PC-3 (cell line): ENCODE results near the gene RSPH6A. TPM values are rescaled to one million over a fixed set of nuclear protein-coding genes. Genes with fewer than 3 reads are reported as not detected.

Source experiments
- ATAC-seq: fragments of 200-7000 bp; cut with Tn5 transposase; 2 replicates; pipeline ENCODE4 v1.9.1; 2020; ENCODE audit warnings: mild to moderate bottlenecking, moderate library complexity
- BruUV-seq: library from RNA; stranded (reverse); fragments of 400-500 nt; replicated peaks from 2 replicates; lab custom pipeline; 2021; lab: Mats Ljungman, UMichigan
- CTCF ChIA-PET: fragments of 300-600 bp; sonication (Branson Sonifier 250); formaldehyde crosslinking; loops from one replicate; lab custom pipeline; 2022; ENCODE audit warnings: antibody characterized with exemption; lab: Charles Lee
- POLR2A ChIA-PET: fragments of 300-600 bp; sonication (Branson Sonifier 250); formaldehyde crosslinking; loops from one replicate; lab custom pipeline; 2022; ENCODE audit warnings: antibody characterized with exemption; ENCODE audit not compliant: unreplicated experiment; lab: Charles Lee
- DNase-seq: peaks from one replicate; pipeline ENCODE4 v3.0.0-alpha.2; 2015
- H2AFZ ChIP-seq: fragments of 300-600 bp; sonication (generic); 2 replicates; pipeline ENCODE4 v1.6.0; 2016; ENCODE audit warnings: antibody characterized with exemption, low read length
- H3F3A ChIP-seq: fragments of 300-600 bp; sonication (generic); one replicate; pipeline ENCODE4 v1.6.0; 2017; ENCODE audit warnings: antibody characterized with exemption, low read length, control low read depth, mild to moderate bottlenecking; ENCODE audit not compliant: unreplicated experiment
- H3K27ac ChIP-seq: fragments of 300-600 bp; sonication (generic); 2 replicates; pipeline ENCODE4 v1.5.1; 2016; ENCODE audit warnings: mild to moderate bottlenecking, low read length
- H3K27me3 ChIP-seq: fragments of 300-600 bp; sonication (generic); 2 replicates; pipeline ENCODE4 v1.6.1; 2016; ENCODE audit warnings: low read length, mixed read lengths
- H3K36me3 ChIP-seq: fragments of 300-600 bp; sonication (generic); 2 replicates; pipeline ENCODE4 v1.6.1; 2016; ENCODE audit warnings: low read depth, mixed run types, low read length, mixed read lengths
- H3K4me1 ChIP-seq: fragments of 300-600 bp; sonication (generic); 2 replicates; pipeline ENCODE4 v1.5.1; 2016; ENCODE audit warnings: low read length; ENCODE audit not compliant: insufficient read depth
- H3K4me2 ChIP-seq: fragments of 300-600 bp; sonication (generic); 2 replicates; pipeline ENCODE4 v1.6.0; 2016; ENCODE audit warnings: low read length
- H3K4me3 ChIP-seq: fragments of 300-600 bp; sonication (generic); 2 replicates; pipeline ENCODE4 v1.5.1; 2016; ENCODE audit warnings: mild to moderate bottlenecking, low read length, mixed read lengths
- H3K79me2 ChIP-seq: fragments of 300-600 bp; sonication (generic); 2 replicates; pipeline ENCODE4 v1.6.1; 2017; ENCODE audit warnings: low read length, mixed read lengths
- H3K9ac ChIP-seq: fragments of 300-600 bp; sonication (generic); 2 replicates; pipeline ENCODE4 v1.6.0; 2016; ENCODE audit warnings: mild to moderate bottlenecking, low read length
- H3K9me2 ChIP-seq: fragments of 300-600 bp; sonication (generic); replicated peaks from 2 replicates; pipeline ENCODE4 v1.6.1; 2016; ENCODE audit warnings: mixed run types, low read length, mixed read lengths
- H3K9me3 ChIP-seq: fragments of 300-600 bp; sonication (generic); 2 replicates; pipeline ENCODE4 v1.6.1; 2016; ENCODE audit warnings: low read length, mixed read lengths
- H4K20me1 ChIP-seq: fragments of 300-600 bp; sonication (generic); 2 replicates; pipeline ENCODE4 v1.6.1; 2016; ENCODE audit warnings: low read length, mixed read lengths
- CTCF ChIP-seq: fragments of 300-600 bp; sonication (generic); conservative IDR thresholded peaks from 2 replicates; pipeline ENCODE4 v1.5.1; 2017; ENCODE audit warnings: antibody characterized with exemption, low read depth, mild to moderate bottlenecking, low read length
- EZH2 ChIP-seq: fragments of 300-600 bp; sonication (generic); IDR thresholded peaks from one replicate; pipeline ENCODE4 v1.6.1; 2017; ENCODE audit warnings: antibody characterized with exemption, mild to moderate bottlenecking, low read length; ENCODE audit not compliant: unreplicated experiment
- EZH2phosphoT487 ChIP-seq: fragments of 300-600 bp; sonication (generic); IDR thresholded peaks from 2 replicates; pipeline ENCODE4 v1.6.1; 2018; ENCODE audit warnings: mild to moderate bottlenecking, antibody characterized with exemption, low read length, borderline replicate concordance
- intact Hi-C: fragments of 100-400 bp; cut with micrococcal nuclease; formaldehyde crosslinking; loops from 2 replicates; pipeline ENCODE4 v1.9.0; 2023
- total RNA-seq: library from RNA; depleted of rRNA; stranded (reverse); fragments of >200 nt; gene quantifications from 2 replicates; pipeline ENCODE4 v1.2.3, GENCODE V29; 2014

Gene RSPH6A
- total RNA-seq, 1 experiment from 2014 or later = not detected

DNA sequence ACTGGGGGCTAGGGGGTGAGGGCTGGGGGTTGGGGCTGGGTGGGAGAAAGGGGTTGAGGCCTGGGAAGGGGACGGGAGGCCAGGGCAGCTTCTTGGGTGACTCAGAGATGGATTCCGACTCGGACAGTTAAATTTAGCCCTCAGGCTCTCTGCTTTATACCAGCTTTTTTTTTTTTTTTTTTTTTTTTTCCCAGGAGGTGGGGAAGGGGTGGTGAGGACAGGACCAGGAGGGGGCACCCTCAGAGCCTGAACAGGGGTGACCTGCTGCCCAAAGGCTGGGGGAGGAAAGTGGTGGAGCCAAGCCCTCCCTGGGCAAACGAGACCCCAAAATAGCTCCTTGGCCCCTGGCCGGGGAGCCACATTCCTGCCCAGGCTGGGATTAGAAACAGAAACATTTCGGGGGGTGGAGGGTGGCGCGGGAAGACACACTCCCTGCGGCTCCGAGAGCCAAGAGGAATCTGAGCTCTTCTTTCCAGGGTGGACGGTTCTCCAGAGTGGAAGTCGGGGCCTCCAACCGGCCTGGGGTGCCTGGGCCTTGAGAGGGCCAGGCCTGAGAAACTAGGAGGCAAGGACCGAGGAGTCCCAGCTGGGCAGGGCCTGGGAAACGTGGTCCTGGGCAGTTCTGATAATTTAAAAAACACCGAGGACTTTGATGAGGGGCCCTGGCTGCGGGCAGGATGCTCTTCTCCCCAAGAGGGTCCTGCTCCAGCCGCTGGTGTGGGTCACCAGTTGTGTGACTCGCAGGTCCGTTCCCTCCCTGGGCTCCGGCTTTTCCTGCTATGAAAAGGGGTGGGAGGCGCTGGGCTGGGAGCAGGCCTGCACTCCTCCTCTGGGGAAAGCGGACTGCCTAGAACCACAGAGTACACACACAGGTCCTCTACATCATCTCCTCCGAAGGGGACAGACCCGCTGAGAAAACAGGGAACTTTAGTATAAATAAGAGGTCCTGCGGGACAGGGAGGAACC lies 32.0 kb downstream of the RSPH6A start:
- ChIA-PET POLR2A (interaction anchor here (0.6 to 0.8 kb wide), 2 partner anchors 11 to 14 kb away, joined by 6 to 39 read pairs; partner anchors contain the start of gene SIX5), CTCF (interaction anchor here (0.6 to 1.4 kb wide), 3 partner anchors 16 to 91 kb away, joined by 5 to 18 read pairs (median 6); no protein-coding TSS in a partner anchor)
- Histone ChIP-seq H3K4me2 (peak overlapping the region; percentile 72), H3K36me3 (no peaks in the 10 kb centered on the region), H2AFZ (no peak overlapping the region), H3K9me3 (no peaks in the 10 kb centered on the region), H3K9ac (peak overlapping the region; percentile 25; the same call in 1 of the 2 replicates), H4K20me1 (no peaks in the 10 kb centered on the region), H3K4me3 (peak overlapping the region; percentile 40; the same call in 1 of the 2 replicates), H3K9me2 (no peaks in the 10 kb centered on the region), H3K27me3 (no peaks in the 10 kb centered on the region), H3F3A (no peaks in the 10 kb centered on the region), H3K27ac (peak overlapping the region; percentile 66), H3K79me2 (no peaks in the 10 kb centered on the region), H3K4me1 (peaks cover 49% of the 10 kb centered on the region)
- peak; percentile 60 for DNase-seq
- BruUV-seq = no TSS peak
- TF ChIP-seq EZH2phosphoT487 (no peak), EZH2 (no peak), CTCF (no peak)
- peak; percentile 18 for ATAC-seq
- intact Hi-C loops = no loop called here

DNA sequence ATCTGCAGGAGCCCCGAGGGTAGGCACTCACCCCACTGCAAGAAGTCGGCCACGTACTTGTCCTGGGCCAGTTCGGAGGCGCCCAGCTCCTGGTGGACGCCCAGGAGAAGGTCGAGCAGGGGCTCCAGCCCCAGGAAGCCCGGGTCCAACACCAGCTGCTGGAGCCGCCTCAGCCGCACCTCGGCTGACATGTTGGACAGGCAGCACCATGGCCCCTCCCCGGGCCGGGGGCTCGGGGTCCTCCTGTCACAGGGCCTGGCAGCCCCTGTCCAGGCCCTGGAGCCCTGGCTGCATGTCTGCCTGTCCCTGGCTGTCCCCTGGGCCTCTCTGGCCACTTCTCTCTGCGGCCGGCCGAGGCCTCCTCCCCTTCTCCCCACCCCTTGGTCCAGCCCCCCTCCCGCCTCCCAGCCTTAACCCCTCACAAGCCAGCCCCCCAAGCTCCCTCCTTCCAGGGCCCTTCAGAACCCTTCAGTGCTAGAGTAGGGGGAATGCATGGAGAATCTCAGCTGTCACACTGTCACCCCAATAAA lies 32.9 kb downstream of the RSPH6A start, which contains the start of gene DMPK:
Gene DMPK (minus strand): TSS at position 329 of the 530 bp plus-strand sequence. CDS start 138 bp downstream, at position 191.
- POLR2A ChIA-PET = interaction anchor here (0.6 to 0.8 kb wide), 2 partner anchors 10 to 13 kb away, joined by 6 to 39 read pairs; partner anchors contain the start of gene SIX5
- Histone ChIP-seq H3K36me3 (no peaks in the 10 kb centered on the region), H3K4me3 (peak within 1 kb of the TSS; percentile 40; the same call in 1 of the 2 replicates), H3F3A (no peaks in the 10 kb centered on the region), H3K9me2 (no peaks in the 10 kb centered on the region), H3K9ac (peak within 1 kb of the TSS; percentile 25; the same call in 1 of the 2 replicates), H3K9me3 (no peaks in the 10 kb centered on the region), H3K27me3 (no peaks in the 10 kb centered on the region), H3K4me1 (peaks cover 49% of the 10 kb centered on the region), H4K20me1 (no peaks in the 10 kb centered on the region), H2AFZ (no peak within 1 kb of the TSS), H3K27ac (peak within 1 kb of the TSS; percentile 66), H3K79me2 (no peaks in the 10 kb centered on the region), H3K4me2 (peak within 1 kb of the TSS; percentile 72)
- BruUV-seq = no TSS peak
- intact Hi-C loops = no loop called here
- DNase-seq = no peak
- no peak; the same call in 1 of the 2 replicates for ATAC-seq
- no peak for TF ChIP-seq EZH2
- TF ChIP-seq CTCF = no peak
- TF ChIP-seq EZH2phosphoT487 = no peak
- CTCF ChIA-PET = interaction anchor here (0.6 to 1.4 kb wide), 6 partner anchors 13 to 90 kb away, joined by 3 to 18 read pairs (median 6); partner anchors contain the start of gene SIX5
